HepG2 (cell line): ENCODE results near the gene CCL4. TPM values are rescaled to one million over a fixed set of nuclear protein-coding genes. Genes with fewer than 3 reads are reported as not detected.
A peak's percentile ranks its signal among the peaks of the same experiment; 100 is the strongest.

Experiments used
- ATAC-seq: fragments of 200-7000 bp; cut with Tn5 transposase; 3 replicates; pipeline ENCODE4 v1.9.1; 2020; ENCODE audit warnings: mild to moderate bottlenecking, moderate library complexity
- BruUV-seq: library from RNA; stranded (reverse); fragments of 400-500 nt; replicated peaks from 2 replicates; lab custom pipeline; 2021; lab: Mats Ljungman, UMichigan
- CTCF ChIA-PET: fragments of 300-600 bp; formaldehyde crosslinking; extraction: SDS; loops from one replicate; lab custom pipeline; 2021; ENCODE audit warnings: low total read pairs, inconsistent platforms, low intra/inter-chr PET ratio; lab: Yijun Ruan, JAX
- POLR2A ChIA-PET: fragments of 350-600 bp; sonication (Branson Sonifier 250); formaldehyde crosslinking; loops from one replicate; lab custom pipeline; 2020; ENCODE audit warnings: antibody characterized with exemption, inconsistent platforms; lab: Yijun Ruan, JAX
- DNase-seq: peaks from one replicate; pipeline ENCODE4 v3.0.0-alpha.2; 2015; ENCODE audit warnings: low spot score
- FAIRE-seq: peaks from 3 replicates; lab custom pipeline; 2011; peaks lifted over from hg19 to GRCh38; lab: Jason Lieb, UNC
- H2AFZ ChIP-seq: one replicate; pipeline ENCODE4 v1.6.1; 2011; ENCODE audit warnings: low read length, inconsistent platforms
- H3K27ac ChIP-seq: fragments of 300-600 bp; 3 replicates; pipeline ENCODE4 v1.8.0; 2011; ENCODE audit warnings: mixed run types, mild to moderate bottlenecking, mixed read lengths, low read length, inconsistent platforms; ENCODE audit not compliant: insufficient read depth; ENCODE audit errors: extremely low read length
- H3K27me3 ChIP-seq, 2 experiments: fragments of 200-600 bp in 1 of 2; 2 replicates in 1 of 2; 3 replicates in 1 of 2; pipeline versions ENCODE4 v1.6.0 to v1.8.0; 2011; ENCODE audit warnings: low read length in 2 of 2, mild to moderate bottlenecking in 2 of 2, moderate library complexity in 2 of 2, inconsistent platforms in 1 of 2; ENCODE audit not compliant: insufficient read depth in 2 of 2, control insufficient read depth in 1 of 2
- H3K36me3 ChIP-seq, 2 experiments: fragments of 200-600 bp in 1 of 2; replicated peaks in 1 of 2; 2 replicates in 1 of 2; 3 replicates in 1 of 2; pipeline versions ENCODE4 v1.5.1 to v1.8.0; 2011; ENCODE audit warnings: low read length in 2 of 2, inconsistent platforms in 1 of 2; ENCODE audit not compliant: insufficient read depth in 2 of 2, control insufficient read depth in 1 of 2
- H3K4me1 ChIP-seq: 2 replicates; pipeline ENCODE4 v1.5.1; 2012; ENCODE audit warnings: low read length, inconsistent platforms; ENCODE audit not compliant: insufficient read depth
- H3K4me2 ChIP-seq: 2 replicates; pipeline ENCODE4 v1.6.0; 2011; ENCODE audit warnings: low read depth, low read length, inconsistent platforms
- H3K4me3 ChIP-seq, 3 experiments: fragments of 200-600 bp in 1 of 3; sonication (generic), shearing (Covaris generic) in 1 of 3; replicated peaks in 1 of 3; 2 replicates each; pipeline ENCODE4 v1.5.1; 2011 to 2016; ENCODE audit warnings: low read length in 3 of 3, inconsistent platforms in 2 of 3, low read depth in 2 of 3, mild to moderate bottlenecking in 2 of 3, control low read depth in 1 of 3, mixed read lengths in 1 of 3; ENCODE audit not compliant: insufficient read depth in 1 of 3
- H3K79me2 ChIP-seq: one replicate; pipeline ENCODE4 v1.6.1; 2011; ENCODE audit warnings: low read length, inconsistent platforms; ENCODE audit not compliant: insufficient read depth
- H3K9ac ChIP-seq: 2 replicates; pipeline ENCODE4 v1.6.0; 2011; ENCODE audit warnings: mild to moderate bottlenecking, low read depth, low read length, inconsistent platforms; ENCODE audit not compliant: insufficient read depth
- H3K9me3 ChIP-seq: 2 replicates; pipeline ENCODE4 v1.5.1; 2012; ENCODE audit warnings: mild to moderate bottlenecking, low read length
- H4K20me1 ChIP-seq: 2 replicates; pipeline ENCODE4 v1.6.0; 2011; ENCODE audit warnings: inconsistent platforms, mild to moderate bottlenecking, low read length, moderate library complexity; ENCODE audit not compliant: insufficient read depth
- BCL6 ChIP-seq: IDR thresholded peaks from 2 replicates; pipeline ENCODE4 v1.6.1; 2016; ENCODE audit warnings: missing genetic modification reagents, missing compliant biosample characterization
- CEBPB ChIP-seq: IDR thresholded peaks from 2 replicates; pipeline ENCODE4 v1.6.1; 2011; ENCODE audit warnings: low read depth, low read length, improper control_type of control experiment, borderline replicate concordance
- CEBPG ChIP-seq: IDR thresholded peaks from 2 replicates; pipeline ENCODE4 v1.6.1; 2016
- FOXC1 ChIP-seq: sonication (generic); formaldehyde crosslinking; IDR thresholded peaks from 2 replicates; pipeline ENCODE4 v1.8.0; 2022; ENCODE audit warnings: mild to moderate bottlenecking, missing genetic modification reagents, borderline replicate concordance
- KLF9 ChIP-seq: IDR thresholded peaks from 2 replicates; pipeline ENCODE4 v1.6.1; 2016; ENCODE audit warnings: low read depth
- ZNF354B ChIP-seq: sonication (generic); formaldehyde crosslinking; IDR thresholded peaks from 2 replicates; pipeline ENCODE4 v1.8.0; 2022; ENCODE audit warnings: mild to moderate bottlenecking, missing genetic modification reagents
- ZNF460 ChIP-seq: sonication (generic); formaldehyde crosslinking; IDR thresholded peaks from 2 replicates; pipeline ENCODE4 v1.5.1; 2020; ENCODE audit warnings: missing genetic modification reagents, mild to moderate bottlenecking, borderline replicate concordance
- ZNF7 ChIP-seq: IDR thresholded peaks from 2 replicates; pipeline ENCODE4 v1.6.1; 2016; ENCODE audit warnings: missing biosample characterization, missing genetic modification reagents
- WGBS: methylation state at CpG from one replicate; pipeline ENCODE4 v1.1.6; 2017; ENCODE audit warnings: low lambda C conversion rate; 5-methylcytosine and 5-hydroxymethylcytosine counted together
- in situ Hi-C: cut with HindIII; loops from 2 replicates; pipeline ENCODE4 v1.10.0; 2017; ENCODE audit warnings: low pct_unique_long_range_greater_than_20kb; ENCODE audit not compliant: extremely low pct_ligation_motif_present
- intact Hi-C: fragments of 100-400 bp; cut with micrococcal nuclease; formaldehyde crosslinking; loops from one replicate; pipeline ENCODE4 v1.10.0; 2022; ENCODE audit not compliant: unreplicated experiment
- polyA plus RNA-seq, 8 experiments: library from polyadenylated mRNA; depleted of rRNA in 3 of 8; stranded (reverse) in 7 of 8; unstranded in 1 of 8; fragments of >200 nt; fragmentation: Illumina TruSeq in 4 of 8; extraction: Trizol in 4 of 8; gene quantifications; 2 replicates each; pipeline versions ENCODE4 v1.2.1 to v1.2.3, GENCODE V29; 2011 to 2016; ENCODE audit warnings: low read depth in 4 of 8, missing spikeins in 1 of 8, mixed read lengths in 1 of 8; ENCODE audit not compliant: insufficient read depth in 1 of 8
- total RNA-seq, 5 experiments: library from RNA; depleted of rRNA; stranded (reverse); fragments of >200 nt; fragmentation: Illumina TruSeq; extraction: Trizol; gene quantifications; 2 replicates each; pipeline ENCODE4 v1.2.3, GENCODE V29; 2016; ENCODE audit warnings: low read depth in 1 of 5
- TF ChIP-seq, protein P1 (sequence below): sonication (generic); formaldehyde crosslinking; IDR thresholded peaks from 2 replicates; pipeline ENCODE4 v1.4.0; 2020; ENCODE audit warnings: missing genetic modification reagents
- TF ChIP-seq, protein P2 (sequence below): sonication (generic); formaldehyde crosslinking; IDR thresholded peaks from 2 replicates; pipeline ENCODE4 v1.8.0; 2022; ENCODE audit warnings: mild to moderate bottlenecking, missing genetic modification reagents; ENCODE audit not compliant: insufficient replicate concordance
- TF ChIP-seq, protein P3 (sequence below): fragments of 450-650 bp; IDR thresholded peaks from 2 replicates; pipeline ENCODE4 v1.6.1; 2016
- TF ChIP-seq, protein P4 (sequence below): sonication (generic); formaldehyde crosslinking; IDR thresholded peaks from 2 replicates; pipeline ENCODE4 v1.5.0; 2020; ENCODE audit warnings: missing genetic modification reagents
- TF ChIP-seq, protein P5 (sequence below): IDR thresholded peaks from 2 replicates; pipeline ENCODE4 v1.6.1; 2012; ENCODE audit warnings: low read depth, low read length, improper control_type of control experiment

Gene CCL4
- total and polyA plus RNA-seq, 2 of the 13 experiments (the other 11 are each of a cell fraction or from before 2014, with no cell fraction given), result not detected

DNA sequence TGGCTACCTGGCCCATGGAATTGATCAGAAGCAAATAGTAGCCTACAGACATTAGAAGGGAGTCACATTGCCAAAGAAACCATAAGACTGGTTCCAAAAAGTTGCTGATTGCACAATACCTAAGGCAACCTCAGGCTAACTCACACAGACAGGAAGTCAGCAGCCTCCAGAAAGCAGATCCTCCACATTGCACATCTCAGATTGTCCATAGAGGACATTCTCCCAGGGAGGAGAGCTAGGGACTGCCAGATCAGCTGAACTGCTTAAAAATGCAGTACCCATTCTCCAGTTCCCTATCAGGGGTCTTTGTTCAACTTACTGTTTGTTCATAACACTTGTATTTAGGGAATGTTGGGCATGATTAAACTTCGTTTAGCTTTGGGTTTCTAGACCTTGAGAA is 17.9 kb upstream of the CCL4 start:
- no peak for ATAC-seq
- H3K4me1 ChIP-seq, result peaks cover 6% of the 10 kb centered on the region; the same call in 1 of the 2 replicates
- POLR2A ChIA-PET, result no interaction called here
- H3K27me3 ChIP-seq, result no peaks in the 10 kb centered on the region
- H3K9me3 ChIP-seq, result no peaks in the 10 kb centered on the region
- no peak overlapping the region for H3K4me3 ChIP-seq
- intact Hi-C loops, result no loop called here
- TF ChIP-seq CEBPG (CRISPR knock-in tag) (0 out of 2 replicates have a peak, but pooled peaks have one; percentile 19), CEBPB (peak; percentile 70), ZNF460 (no peak), ZNF354B (CRISPR knock-in tag) (no peak)
- TF ChIP-seq, protein P1, sequence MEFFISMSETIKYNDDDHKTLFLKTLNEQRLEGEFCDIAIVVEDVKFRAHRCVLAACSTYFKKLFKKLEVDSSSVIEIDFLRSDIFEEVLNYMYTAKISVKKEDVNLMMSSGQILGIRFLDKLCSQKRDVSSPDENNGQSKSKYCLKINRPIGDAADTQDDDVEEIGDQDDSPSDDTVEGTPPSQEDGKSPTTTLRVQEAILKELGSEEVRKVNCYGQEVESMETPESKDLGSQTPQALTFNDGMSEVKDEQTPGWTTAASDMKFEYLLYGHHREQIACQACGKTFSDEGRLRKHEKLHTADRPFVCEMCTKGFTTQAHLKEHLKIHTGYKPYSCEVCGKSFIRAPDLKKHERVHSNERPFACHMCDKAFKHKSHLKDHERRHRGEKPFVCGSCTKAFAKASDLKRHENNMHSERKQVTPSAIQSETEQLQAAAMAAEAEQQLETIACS (CRISPR knock-in tag), result no peak
- TF ChIP-seq, protein P2, sequence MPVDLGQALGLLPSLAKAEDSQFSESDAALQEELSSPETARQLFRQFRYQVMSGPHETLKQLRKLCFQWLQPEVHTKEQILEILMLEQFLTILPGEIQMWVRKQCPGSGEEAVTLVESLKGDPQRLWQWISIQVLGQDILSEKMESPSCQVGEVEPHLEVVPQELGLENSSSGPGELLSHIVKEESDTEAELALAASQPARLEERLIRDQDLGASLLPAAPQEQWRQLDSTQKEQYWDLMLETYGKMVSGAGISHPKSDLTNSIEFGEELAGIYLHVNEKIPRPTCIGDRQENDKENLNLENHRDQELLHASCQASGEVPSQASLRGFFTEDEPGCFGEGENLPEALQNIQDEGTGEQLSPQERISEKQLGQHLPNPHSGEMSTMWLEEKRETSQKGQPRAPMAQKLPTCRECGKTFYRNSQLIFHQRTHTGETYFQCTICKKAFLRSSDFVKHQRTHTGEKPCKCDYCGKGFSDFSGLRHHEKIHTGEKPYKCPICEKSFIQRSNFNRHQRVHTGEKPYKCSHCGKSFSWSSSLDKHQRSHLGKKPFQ (CRISPR knock-in tag), result no peak
- TF ChIP-seq, all 625 proteins: peak for 2
- in situ Hi-C loops, result no loop called here
- Histone ChIP-seq H3K9ac (no peak overlapping the region), H4K20me1 (no peaks in the 10 kb centered on the region), H3K27ac (no peak overlapping the region), H3K36me3 (no peaks in the 10 kb centered on the region), H2AFZ (no peak overlapping the region), H3K4me2 (no peak overlapping the region), H3K79me2 (no peaks in the 10 kb centered on the region)
- WGBS, result 0% methylated on average over 1 of the region's 1 CpG
- BruUV-seq, result no TSS peak
- CTCF ChIA-PET, result no interaction called here
- no peak for FAIRE-seq
- DNase-seq, result no peak

DNA sequence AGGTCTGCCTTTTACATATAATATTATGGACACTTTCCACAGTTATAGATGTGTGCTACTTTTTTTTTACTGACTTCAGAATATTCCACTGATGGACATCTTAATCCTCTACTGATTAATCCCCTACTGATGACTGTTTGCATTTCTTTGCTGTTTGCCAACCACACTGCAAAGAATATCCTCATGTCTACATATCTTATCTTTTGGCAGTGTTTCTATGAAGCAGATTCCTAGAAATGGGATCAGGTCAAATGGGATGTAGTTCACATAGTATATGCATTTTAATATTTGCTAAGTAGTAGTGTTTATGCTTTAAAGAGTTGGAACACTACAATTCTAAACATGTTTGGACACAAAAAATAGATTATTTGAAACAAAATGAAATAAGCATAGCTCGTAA is 16.8 kb upstream of the CCL4 start:
- DNase-seq (no peak), FAIRE-seq (no peak), ATAC-seq (no peak)
- H3K4me1 ChIP-seq, result peaks cover 6% of the 10 kb centered on the region; the same call in 1 of the 2 replicates
- H3K27ac ChIP-seq, result no peak overlapping the region
- 45% methylated on average over 1 of the region's 1 CpG for WGBS
- no peaks in the 10 kb centered on the region for H3K9me3 ChIP-seq
- H4K20me1 ChIP-seq, result no peaks in the 10 kb centered on the region
- H3K4me2 ChIP-seq, result no peak overlapping the region
- no peaks in the 10 kb centered on the region for H3K79me2 ChIP-seq
- no peak overlapping the region for H3K4me3 ChIP-seq
- in situ Hi-C loops (no loop called here), intact Hi-C loops (no loop called here)
- POLR2A ChIA-PET, result no interaction called here
- no peak overlapping the region for H2AFZ ChIP-seq
- no peaks in the 10 kb centered on the region for H3K27me3 ChIP-seq
- H3K9ac ChIP-seq, result no peak overlapping the region
- H3K36me3 ChIP-seq, result no peaks in the 10 kb centered on the region
- no TSS peak for BruUV-seq
- CTCF ChIA-PET, result no interaction called here
- TF ChIP-seq, protein P3, sequence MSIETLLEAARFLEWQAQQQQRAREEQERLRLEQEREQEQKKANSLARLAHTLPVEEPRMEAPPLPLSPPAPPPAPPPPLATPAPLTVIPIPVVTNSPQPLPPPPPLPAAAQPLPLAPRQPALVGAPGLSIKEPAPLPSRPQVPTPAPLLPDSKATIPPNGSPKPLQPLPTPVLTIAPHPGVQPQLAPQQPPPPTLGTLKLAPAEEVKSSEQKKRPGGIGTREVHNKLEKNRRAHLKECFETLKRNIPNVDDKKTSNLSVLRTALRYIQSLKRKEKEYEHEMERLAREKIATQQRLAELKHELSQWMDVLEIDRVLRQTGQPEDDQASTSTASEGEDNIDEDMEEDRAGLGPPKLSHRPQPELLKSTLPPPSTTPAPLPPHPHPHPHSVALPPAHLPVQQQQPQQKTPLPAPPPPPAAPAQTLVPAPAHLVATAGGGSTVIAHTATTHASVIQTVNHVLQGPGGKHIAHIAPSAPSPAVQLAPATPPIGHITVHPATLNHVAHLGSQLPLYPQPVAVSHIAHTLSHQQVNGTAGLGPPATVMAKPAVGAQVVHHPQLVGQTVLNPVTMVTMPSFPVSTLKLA, result no peak
- TF ChIP-seq, protein P4, sequence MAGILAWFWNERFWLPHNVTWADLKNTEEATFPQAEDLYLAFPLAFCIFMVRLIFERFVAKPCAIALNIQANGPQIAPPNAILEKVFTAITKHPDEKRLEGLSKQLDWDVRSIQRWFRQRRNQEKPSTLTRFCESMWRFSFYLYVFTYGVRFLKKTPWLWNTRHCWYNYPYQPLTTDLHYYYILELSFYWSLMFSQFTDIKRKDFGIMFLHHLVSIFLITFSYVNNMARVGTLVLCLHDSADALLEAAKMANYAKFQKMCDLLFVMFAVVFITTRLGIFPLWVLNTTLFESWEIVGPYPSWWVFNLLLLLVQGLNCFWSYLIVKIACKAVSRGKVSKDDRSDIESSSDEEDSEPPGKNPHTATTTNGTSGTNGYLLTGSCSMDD (CRISPR knock-in tag), result no peak
- TF ChIP-seq ZNF7 (CRISPR knock-in tag) (no peak), BCL6 (CRISPR knock-in tag) (peak; percentile 29; the same call in 1 of the 2 replicates), KLF9 (CRISPR knock-in tag) (no peak), FOXC1 (CRISPR knock-in tag) (no peak)
- TF ChIP-seq, protein P5, sequence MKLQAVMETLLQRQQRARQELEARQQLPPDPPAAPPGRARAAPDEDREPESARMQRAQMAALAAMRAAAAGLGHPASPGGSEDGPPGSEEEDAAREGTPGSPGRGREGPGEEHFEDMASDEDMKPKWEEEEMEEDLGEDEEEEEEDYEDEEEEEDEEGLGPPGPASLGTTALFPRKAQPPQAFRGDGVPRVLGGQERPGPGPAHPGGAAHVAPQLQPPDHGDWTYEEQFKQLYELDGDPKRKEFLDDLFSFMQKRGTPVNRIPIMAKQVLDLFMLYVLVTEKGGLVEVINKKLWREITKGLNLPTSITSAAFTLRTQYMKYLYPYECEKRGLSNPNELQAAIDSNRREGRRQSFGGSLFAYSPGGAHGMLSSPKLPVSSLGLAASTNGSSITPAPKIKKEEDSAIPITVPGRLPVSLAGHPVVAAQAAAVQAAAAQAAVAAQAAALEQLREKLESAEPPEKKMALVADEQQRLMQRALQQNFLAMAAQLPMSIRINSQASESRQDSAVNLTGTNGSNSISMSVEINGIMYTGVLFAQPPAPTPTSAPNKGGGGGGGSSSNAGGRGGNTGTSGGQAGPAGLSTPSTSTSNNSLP, result no peak
